WI38 (cell line): ENCODE measurements around the gene LYST.

Experiments used
- H3K4me3 ChIP-seq: 2 replicates; pipeline ENCODE4 v1.5.1; 2011; ENCODE audit warnings: low read depth, mild to moderate bottlenecking, control low read depth, low read length
- CTCF ChIP-seq: IDR thresholded peaks from 2 replicates; pipeline ENCODE4 v1.5.1; 2012; ENCODE audit warnings: low read depth, mild to moderate bottlenecking, control low read depth, low read length

The LYST gene

GRCh38 chr1:235844776-235845175, 21.9 kb downstream of the LYST start:
- no peak overlapping the region for H3K4me3 ChIP-seq
- no peak for TF ChIP-seq CTCF

GRCh38 chr1:235843461-235843961, 23.2 kb downstream of the LYST start:
- peak; percentile 45; the same call in 1 of the 2 replicates for TF ChIP-seq CTCF

GRCh38 chr1:235841938-235842545, 24.7 kb downstream of the LYST start:
- no peak overlapping the region for H3K4me3 ChIP-seq
- no peak for TF ChIP-seq CTCF

More at GRCh38 chr1:235843461-235843961, 23.2 kb downstream of the LYST start:
- H3K4me3 ChIP-seq = no peak overlapping the region

GRCh38 chr1:235838021-235838420, 28.7 kb downstream of the LYST start:
- H3K4me3 ChIP-seq = no peak overlapping the region
- no peak for TF ChIP-seq CTCF

- H3K4me3 ChIP-seq = no peak overlapping the region
- no peak for TF ChIP-seq CTCF
These were observed 31.5 kb downstream of the LYST start for GRCh38 chr1:235835226-235835625.

- TF ChIP-seq CTCF = no peak
These were observed 32.1 kb downstream of the LYST start for GRCh38 chr1:235834620-235835019.

GRCh38 chr1:235832011-235832410, 34.7 kb downstream of the LYST start:
- no peak overlapping the region for H3K4me3 ChIP-seq
- TF ChIP-seq CTCF = no peak

More at GRCh38 chr1:235834620-235835019, 32.1 kb downstream of the LYST start:
- H3K4me3 ChIP-seq = no peak overlapping the region
